Urothelium cell line (cell line): ENCODE results near the gene DCLK2.

ENCODE experiments used
- DNase-seq: peaks from one replicate; pipeline ENCODE4 v3.0.0; 2011; ENCODE audit warnings: low spot score, mixed read lengths
- FAIRE-seq: peaks from 2 replicates; lab custom pipeline; 2011; peaks lifted over from hg19 to GRCh38; lab: Jason Lieb, UNC

DCLK2 gene

GRCh38 chr4:150078041-150078578 is at the start of gene DCLK2:
Gene DCLK2, plus strand, starts transcription at chr4:150078445. Its CDS starts 583 bp downstream, at chr4:150079028.
- DNase-seq = peak; percentile 81
- FAIRE-seq = peak; percentile 53

DNA sequence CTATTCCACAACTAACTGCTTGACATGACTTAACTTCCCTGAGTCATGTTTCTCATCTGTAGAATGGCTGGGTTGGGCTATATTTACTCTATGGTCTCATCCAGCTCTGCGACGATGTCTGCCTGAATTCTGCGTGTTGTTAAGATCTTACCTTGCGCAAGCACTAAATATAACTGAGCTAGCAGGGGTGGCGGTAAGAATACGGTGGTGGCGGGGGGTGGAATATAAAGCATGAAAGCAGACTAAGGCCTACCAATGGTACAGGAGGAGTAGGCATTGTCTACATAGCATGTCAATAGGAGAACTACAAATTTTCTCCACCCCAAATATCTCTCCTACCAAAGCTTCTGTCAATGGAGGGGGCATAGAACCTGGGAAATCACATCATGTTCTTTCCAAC is 45.7 kb upstream of the DCLK2 start:
- DNase-seq = no peak
- FAIRE-seq = no peak

DNA sequence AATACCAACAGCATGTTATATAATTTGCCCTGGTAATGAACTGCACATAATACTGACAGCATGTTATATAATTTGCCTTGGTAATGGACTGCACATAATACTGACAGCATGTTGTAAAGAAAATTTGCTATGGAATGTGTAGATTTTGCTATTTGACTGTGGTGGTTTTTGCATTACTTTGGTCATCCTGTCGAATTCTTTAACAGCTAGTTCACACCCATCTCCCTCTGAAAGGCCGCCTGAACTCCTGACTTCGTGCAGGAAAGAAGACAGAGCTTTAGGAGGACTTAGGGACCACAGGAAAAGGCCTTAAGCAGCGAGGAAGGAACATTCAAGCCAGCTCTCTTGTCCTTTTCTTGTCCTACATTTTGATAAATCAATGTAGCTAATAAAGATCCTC is 45.2 kb upstream of the DCLK2 start:
- FAIRE-seq (no peak), DNase-seq (no peak)

DNA sequence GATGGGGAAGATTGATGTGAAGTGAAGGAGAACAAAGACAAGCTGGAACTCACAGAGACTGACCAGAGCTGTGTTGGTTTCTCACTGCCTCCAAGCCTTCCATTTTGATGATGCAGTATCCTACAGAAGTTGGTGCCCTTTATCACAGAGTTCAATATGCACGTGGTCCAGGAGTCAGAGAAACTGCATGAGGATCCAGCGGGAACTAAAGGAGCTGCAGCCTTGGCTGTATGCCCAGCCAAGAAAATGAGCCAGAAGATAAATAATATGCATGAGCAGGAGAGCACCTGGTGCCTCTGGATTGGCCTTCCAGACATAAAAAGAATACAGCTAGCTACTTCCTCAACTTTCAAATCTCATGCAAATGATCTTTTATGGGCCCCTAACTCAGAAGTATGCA is 44.3 kb upstream of the DCLK2 start:
- FAIRE-seq (no peak), DNase-seq (no peak)

DNA sequence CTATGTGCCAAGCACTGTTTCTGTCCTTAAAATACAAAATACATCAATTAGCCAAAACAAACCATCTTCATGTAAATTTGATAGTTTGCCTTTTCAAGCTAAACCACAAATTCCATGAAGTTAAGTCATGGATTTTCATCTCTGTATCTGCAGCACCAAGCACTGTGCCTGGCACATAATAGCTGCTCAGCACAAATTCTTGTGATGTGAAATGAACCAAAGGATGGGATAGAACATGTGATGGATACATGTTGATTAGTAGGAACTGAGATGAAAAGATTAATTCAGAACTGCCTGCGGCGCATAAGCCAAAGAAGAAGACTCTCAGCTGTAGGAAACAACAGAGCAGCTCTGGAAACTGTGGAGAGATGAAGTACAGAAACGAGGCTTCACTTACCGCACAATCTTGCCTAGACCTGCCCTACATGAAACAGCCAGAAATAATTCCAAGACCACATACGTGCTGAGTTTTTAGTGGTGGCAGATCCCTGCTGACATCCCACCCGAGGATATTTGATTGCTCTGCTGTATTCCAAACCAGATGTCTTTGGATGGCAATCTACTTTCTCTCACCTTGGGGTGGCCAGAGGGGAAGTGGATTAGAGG is 40.9 kb upstream of the DCLK2 start:
- FAIRE-seq = no peak

DNA sequence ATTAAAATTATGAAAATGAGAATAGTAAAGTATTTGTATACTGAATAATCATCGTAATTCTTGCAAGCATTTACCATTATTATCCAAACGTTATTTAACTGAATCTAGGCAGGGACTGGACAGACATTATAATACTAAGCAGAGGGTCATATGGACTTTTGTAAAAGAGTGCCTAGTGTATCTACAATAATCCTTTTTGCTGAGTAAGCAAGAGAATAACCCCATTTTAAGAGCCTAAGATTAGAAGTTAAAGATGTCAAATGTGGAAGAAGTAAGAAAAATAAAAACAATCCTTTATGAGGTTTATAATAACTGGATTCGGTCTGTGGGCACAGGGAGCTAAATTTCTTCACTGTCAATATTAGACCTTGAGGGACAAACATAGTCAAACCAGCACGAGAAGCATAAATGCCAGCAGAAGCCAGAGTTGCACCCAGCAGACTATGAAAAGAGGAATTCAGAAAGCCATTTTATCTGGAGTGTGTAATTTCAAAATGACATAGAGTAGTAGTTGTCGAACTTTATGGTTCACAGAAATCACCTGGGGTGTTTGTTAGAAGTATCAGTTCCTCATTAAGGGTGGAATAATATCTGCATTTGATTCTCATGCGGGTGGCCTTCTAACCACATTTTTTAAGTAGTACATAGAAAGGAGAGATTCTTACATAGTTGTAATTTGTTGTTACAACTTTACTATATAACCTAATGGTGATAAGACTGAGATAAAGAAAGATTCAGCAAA is 39.7 kb upstream of the DCLK2 start:
- FAIRE-seq = no peak
- DNase-seq = no peak

More for the DNA sequence above, 40.9 kb upstream of the DCLK2 start:
- no peak for DNase-seq

GRCh38 chr4:150039274-150040127 is 38.7 kb upstream of the DCLK2 start:
- DNase-seq (no peak), FAIRE-seq (no peak)

DNA sequence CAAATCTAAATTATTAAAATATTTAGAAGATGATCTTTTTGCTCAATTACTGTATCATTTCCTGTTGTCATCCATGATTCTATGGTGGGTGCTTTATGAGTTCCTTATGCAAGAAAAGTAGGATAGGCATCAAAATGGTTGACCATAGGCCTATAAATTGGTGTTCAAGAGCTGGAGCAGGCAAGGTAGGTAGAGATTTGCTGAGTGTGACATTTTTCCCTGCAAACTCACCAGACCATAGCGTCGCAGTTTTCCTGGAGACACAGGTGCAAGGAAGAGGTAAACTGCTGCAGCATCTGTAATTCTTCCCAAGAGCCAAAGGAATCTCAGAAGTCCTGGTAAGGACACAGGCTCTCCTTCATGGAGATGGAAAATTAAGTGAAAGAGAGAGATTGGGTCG is 33.7 kb upstream of the DCLK2 start:
- DNase-seq = no peak
- no peak for FAIRE-seq

DNA sequence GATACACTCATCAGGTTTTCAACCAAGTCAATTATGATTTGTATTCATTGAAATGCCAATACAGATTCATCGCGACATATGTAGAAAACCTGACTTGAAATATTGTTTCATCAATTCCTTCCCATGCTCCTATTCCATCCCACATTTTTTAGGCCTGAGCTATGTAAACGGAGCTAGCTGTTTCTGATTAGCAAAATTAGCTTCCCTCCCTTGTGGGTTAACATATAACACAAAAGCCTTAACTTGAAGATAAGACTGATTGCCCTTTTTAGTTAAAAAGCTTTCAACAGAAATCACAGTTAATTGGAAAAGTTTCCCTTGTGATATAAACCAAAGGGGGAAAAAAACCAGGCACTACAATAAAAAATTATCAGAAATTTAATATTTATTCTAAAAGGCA is 32.8 kb upstream of the DCLK2 start:
- DNase-seq = no peak
- FAIRE-seq = no peak

GRCh38 chr4:150046728-150047217 is 31.5 kb upstream of the DCLK2 start:
- DNase-seq (no peak), FAIRE-seq (no peak)

DNA sequence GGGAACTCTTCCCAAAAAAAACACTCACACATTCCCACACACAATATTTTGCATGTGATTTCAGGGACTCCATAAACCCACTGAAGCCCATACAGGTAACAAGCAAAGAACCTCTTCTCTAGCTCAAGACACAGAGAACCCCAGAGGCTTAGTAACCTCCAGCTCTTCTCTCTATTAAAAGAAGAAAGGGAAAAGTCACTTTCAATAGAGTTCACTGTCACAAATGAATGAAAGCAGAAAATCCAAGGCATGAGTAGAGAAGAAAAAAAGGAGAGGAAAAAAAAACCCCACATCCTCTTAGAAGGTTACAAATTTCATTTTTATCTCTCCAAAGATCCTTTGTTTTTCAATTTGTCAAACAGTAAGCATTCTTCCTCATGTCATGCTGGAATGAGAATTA is 30.7 kb upstream of the DCLK2 start:
- FAIRE-seq (no peak), DNase-seq (no peak)

DNA sequence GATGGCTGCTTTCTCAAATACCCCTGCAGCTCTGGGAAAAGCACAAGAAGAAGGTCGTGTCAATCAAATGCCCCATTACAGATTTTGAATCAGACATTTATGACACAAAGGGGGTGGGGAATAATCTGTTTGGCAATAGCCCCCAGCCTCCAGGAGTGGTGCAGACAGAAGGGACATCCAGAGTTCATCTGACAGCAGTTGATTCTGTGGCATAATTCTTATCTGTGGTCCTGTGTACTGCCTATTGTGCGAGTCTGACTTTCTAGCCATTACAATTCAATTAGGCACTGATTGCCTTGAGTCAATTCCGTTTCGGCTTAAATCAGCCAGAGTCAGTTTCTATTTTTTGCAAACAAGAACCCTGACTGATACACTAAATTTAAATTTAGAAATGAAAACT is 28.6 kb upstream of the DCLK2 start:
- DNase-seq (no peak), FAIRE-seq (no peak)

DNA sequence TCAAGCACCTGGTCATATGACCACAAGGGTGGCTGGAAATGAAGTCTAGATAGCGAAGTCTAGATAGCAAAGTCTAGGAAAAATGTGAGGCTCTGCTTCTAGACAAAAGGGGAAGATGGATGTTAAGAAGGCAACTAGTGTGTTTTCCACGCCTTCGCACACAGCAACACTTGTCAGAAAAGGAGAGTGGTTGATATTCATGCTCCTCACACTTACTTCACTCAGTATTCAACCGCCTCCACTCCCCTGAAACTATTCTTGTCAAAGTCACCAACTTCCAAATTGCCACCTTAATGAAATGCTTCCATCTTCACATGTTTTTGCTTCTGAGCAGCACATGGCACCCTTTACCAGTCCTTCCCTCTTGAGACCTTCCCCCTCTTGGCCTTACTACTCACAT is 27.7 kb upstream of the DCLK2 start:
- FAIRE-seq = no peak

GRCh38 chr4:150051111-150051510 is 27.1 kb upstream of the DCLK2 start:
- DNase-seq (no peak), FAIRE-seq (no peak)

More for the DNA sequence above, 27.7 kb upstream of the DCLK2 start:
- no peak for DNase-seq

DNA sequence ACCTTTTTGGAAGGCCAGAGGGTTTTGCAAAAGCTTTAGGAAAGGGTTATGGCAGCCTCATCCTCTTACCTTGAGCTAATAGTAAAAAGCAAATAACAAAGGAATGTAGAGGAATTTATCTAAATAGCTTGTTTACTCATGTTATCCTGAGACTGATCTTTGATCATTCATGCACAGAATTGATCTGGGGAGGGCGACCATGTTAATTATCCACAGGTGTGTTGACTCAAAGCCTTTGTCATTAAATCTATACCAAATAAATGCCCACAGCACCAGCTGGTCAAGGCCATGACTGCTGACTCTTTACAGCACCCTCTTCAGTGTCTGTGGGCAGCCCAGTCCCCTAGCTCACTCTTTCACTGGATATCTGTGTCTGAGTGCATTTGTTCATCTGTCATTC is 22.8 kb upstream of the DCLK2 start:
- no peak for FAIRE-seq
- no peak for DNase-seq

DNA sequence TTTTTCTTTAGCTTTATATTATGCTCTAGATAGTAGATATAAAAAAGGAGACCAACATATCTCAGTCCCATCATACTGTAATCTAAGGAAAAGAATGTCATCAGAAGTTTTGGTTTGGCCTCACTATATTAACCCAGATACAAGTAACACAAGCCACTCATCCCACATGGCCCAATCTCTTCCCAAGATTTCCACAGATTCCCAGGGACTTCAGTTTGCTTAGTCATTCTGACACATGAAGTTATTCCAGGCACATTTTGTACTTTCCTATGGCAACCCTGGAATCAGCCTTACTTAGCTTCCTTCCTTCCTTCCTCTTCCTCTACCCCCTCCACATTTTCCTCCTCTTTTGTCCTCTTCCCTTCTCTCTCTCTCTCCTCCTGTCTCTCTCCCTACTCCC is 21.7 kb upstream of the DCLK2 start:
- no peak for DNase-seq
- FAIRE-seq = no peak

- FAIRE-seq = no peak
- DNase-seq = no peak
These were observed 17.0 kb upstream of the DCLK2 start for GRCh38 chr4:150061086-150061776.

DNA sequence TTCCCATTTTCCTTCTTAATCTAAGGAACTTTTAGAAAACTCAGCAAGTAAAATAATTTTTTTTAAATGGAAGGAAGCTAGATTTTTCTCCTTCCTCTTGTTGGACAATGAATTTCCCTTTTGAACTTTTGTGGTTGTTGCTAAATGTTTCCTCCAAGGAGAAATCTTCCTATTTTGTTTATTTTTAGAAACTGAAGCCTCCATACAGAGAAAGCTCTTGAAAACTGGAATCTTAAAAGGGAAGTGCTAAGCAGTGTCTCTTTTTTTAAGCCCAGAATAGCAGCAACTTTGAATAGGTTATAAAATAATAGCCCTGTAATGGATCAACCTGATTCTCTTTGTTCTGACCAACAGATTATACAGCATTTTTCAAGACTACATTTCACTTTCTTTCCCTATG is 15.1 kb upstream of the DCLK2 start:
- DNase-seq = no peak

DNA sequence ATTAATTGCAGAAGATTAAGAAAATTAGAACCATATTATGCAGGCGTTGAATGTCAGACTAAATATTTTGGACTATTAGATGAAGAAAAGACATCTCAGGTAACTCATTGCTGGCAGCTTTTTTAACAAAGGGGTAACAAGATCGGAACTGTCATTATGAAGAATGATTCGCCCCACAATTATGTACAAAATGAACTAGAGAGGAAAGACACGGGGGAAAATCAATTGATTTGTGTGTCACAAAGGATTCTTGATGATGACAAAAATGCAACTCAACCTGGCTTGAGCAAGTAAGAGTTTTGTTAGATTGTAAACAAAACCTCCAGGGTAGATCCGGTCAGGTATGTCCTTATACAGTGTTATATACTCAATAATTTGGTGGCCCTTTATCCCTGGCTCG is 12.5 kb upstream of the DCLK2 start:
- FAIRE-seq (no peak), DNase-seq (no peak)

More for the DNA sequence above, 15.1 kb upstream of the DCLK2 start:
- FAIRE-seq = no peak

DNA sequence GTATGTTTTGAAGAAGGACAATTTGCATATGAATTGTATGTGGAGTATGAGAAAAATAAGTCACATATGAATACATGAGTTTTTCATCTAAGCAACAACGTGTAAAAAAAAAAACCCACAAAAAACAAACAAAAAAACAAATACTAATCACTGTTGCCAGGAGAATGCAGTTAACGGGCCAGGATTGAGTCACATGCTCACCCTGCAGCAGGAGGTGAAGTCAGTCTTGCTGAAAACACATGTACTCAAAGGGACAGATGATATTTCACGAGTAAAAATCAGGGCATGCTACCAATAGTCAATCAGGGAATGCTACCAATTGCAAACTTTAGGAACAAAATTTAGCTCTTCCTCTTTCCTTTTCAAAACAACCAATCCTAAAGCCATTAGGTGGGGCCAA is 10.4 kb upstream of the DCLK2 start:
- FAIRE-seq (no peak), DNase-seq (no peak)
